AG04450 (cell line): Measurements from ENCODE around the gene SMIM10L1. TPM values are rescaled to one million over a fixed set of nuclear protein-coding genes. Genes with fewer than 3 reads are reported as not detected.

Experiments used
- CTCF ChIA-PET: fragments of 300-600, 350-600 bp; formaldehyde crosslinking; extraction: SDS; loops from one replicate; lab custom pipeline; 2022; ENCODE audit warnings: antibody characterized with exemption, inconsistent platforms; lab: Charles Lee
- POLR2A ChIA-PET: fragments of 350-600 bp; formaldehyde crosslinking; extraction: SDS; loops from one replicate; lab custom pipeline; 2021; ENCODE audit warnings: antibody characterized with exemption, inconsistent platforms; lab: Yijun Ruan, JAX
- DNase-seq: peaks from one replicate; pipeline ENCODE4 v3.0.0-alpha.2; 2011; ENCODE audit warnings: low read depth, low spot score
- H3K27ac ChIP-seq: one replicate; pipeline ENCODE4 v1.5.1; 2012; ENCODE audit warnings: low read depth, low read length, control low read depth
- H3K27me3 ChIP-seq: one replicate; pipeline ENCODE4 v1.6.0; 2012; ENCODE audit warnings: low read length; ENCODE audit not compliant: control insufficient read depth, insufficient read depth
- H3K4me3 ChIP-seq: 2 replicates; pipeline ENCODE4 v1.5.1; 2011; ENCODE audit warnings: mild to moderate bottlenecking, low read depth, low read length, control low read depth
- H3K9me3 ChIP-seq: 2 replicates; pipeline ENCODE4 v1.5.1; 2012; ENCODE audit warnings: low read length; ENCODE audit not compliant: control insufficient read depth, insufficient read depth
- polyA plus RNA-seq: library from polyadenylated mRNA; depleted of rRNA; stranded (reverse); fragments of >200 nt; gene quantifications from 2 replicates; pipeline ENCODE4 v1.2.3, GENCODE V29; 2011
- TF ChIP-seq, protein P1 (sequence below): IDR thresholded peaks from 2 replicates; pipeline ENCODE4 v1.5.1; 2011; ENCODE audit warnings: low read depth, low read length, control low read depth, inconsistent platforms

SMIM10L1 gene
- polyA plus RNA-seq, 1 experiment = 6.4 TPM

DNA sequence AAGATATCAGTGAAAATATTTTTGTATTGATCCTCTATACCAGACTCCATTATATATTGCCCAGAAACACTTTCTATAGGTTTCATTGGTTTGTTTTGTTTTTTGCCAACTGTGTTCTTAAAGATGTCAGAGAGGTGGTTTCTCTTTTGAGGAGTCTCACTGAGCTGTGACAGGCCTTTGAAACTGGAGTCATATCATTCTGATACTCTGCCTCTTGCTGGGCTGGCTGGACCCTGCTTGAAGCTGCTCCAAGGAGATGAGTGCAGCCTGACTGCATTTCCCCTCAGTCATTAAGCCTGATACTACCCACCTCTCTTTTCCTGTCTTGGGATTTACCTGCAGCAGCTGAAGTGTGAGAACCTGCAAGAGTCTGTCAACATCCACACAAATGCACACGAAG, 20.2 kb upstream of the SMIM10L1 start:
- Histone ChIP-seq H3K9me3 (peaks cover 3% of the 10 kb centered on the region; the same call in 1 of the 2 replicates), H3K27ac (no peak overlapping the region), H3K27me3 (no peaks in the 10 kb centered on the region), H3K4me3 (no peak overlapping the region)
- ChIA-PET POLR2A (no interaction called here), CTCF (no interaction called here)
- no peak for DNase-seq
- TF ChIP-seq, protein P1, sequence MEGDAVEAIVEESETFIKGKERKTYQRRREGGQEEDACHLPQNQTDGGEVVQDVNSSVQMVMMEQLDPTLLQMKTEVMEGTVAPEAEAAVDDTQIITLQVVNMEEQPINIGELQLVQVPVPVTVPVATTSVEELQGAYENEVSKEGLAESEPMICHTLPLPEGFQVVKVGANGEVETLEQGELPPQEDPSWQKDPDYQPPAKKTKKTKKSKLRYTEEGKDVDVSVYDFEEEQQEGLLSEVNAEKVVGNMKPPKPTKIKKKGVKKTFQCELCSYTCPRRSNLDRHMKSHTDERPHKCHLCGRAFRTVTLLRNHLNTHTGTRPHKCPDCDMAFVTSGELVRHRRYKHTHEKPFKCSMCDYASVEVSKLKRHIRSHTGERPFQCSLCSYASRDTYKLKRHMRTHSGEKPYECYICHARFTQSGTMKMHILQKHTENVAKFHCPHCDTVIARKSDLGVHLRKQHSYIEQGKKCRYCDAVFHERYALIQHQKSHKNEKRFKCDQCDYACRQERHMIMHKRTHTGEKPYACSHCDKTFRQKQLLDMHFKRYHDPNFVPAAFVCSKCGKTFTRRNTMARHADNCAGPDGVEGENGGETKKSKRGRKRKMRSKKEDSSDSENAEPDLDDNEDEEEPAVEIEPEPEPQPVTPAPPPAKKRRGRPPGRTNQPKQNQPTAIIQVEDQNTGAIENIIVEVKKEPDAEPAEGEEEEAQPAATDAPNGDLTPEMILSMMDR = no peak

- POLR2A ChIA-PET = no interaction called here
- CTCF ChIA-PET = no interaction called here
- Histone ChIP-seq H3K4me3 (no peak overlapping the region), H3K27ac (no peak overlapping the region), H3K9me3 (peaks cover 3% of the 10 kb centered on the region; the same call in 1 of the 2 replicates), H3K27me3 (no peaks in the 10 kb centered on the region)
- DNase-seq = no peak
- TF ChIP-seq, protein P1 = no peak
These were observed 18.3 kb upstream of the SMIM10L1 start for GRCh38 chr12:11152725-11153124.

DNA sequence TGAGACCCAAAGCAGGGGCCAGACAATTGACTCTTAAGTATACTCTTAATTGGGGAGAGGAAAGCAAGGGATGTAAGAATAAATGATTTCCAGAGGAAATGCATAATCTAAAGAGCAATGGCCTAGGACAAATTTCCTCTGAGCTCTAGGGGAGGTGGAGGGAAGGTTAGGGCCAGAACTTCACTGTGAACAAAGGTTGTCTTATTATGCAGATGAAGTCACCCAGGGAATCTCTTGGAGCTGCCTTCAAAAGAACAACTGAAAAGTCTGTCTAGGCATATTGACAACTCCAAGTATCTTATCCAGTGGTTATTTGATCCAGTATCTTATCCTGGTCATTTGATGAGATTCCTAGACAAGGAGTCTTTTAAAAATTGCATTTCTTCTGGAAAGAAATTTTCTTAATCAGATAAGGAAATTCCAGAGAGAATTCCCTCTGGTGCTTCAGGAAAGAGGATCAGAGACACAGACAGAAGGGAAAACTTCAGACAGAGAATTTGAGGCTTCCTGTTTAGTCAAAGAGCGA, 16.5 kb upstream of the SMIM10L1 start:
- no peak for DNase-seq
- no peak overlapping the region for H3K27ac ChIP-seq
- TF ChIP-seq, protein P1 = no peak
- H3K27me3 ChIP-seq = no peaks in the 10 kb centered on the region
- ChIA-PET CTCF (no interaction called here), POLR2A (no interaction called here)
- H3K9me3 ChIP-seq = peaks cover 3% of the 10 kb centered on the region; the same call in 1 of the 2 replicates
- no peak overlapping the region for H3K4me3 ChIP-seq

DNA sequence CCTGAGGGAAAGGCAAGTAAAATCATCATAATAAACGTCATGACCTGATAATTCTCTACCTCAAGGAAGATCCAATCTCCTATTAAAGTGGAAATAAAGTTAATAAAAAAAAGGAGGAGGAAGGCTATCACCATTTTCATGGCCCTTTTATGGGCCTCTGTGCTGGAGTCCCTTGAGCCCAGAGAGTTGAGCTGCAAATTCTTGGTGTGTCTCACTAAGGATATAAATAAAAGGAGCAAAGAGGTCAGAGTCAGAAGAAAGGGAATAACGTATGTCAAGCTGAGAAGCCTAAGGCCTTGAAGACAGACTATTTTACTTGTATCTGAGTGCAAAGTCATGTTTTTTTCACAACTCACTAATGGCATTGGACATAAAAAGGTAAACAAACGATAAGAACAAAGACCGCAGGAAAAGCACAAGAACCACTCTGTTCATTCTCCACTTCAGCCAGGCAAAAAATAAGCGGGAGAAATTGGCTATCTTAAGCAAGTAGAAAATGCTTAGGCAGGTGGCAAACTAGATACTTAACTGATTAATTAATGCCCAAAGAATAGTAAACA, 12.0 kb upstream of the SMIM10L1 start:
- no peak for DNase-seq
- ChIA-PET CTCF (no interaction called here), POLR2A (interaction anchor here (0.6 kb wide), 1 partner anchor 13 kb away, joined by 3 read pairs; no protein-coding TSS in a partner anchor)
- Histone ChIP-seq H3K27ac (no peak overlapping the region), H3K9me3 (no peaks in the 10 kb centered on the region), H3K27me3 (no peaks in the 10 kb centered on the region), H3K4me3 (no peak overlapping the region)
- TF ChIP-seq, protein P1 = no peak

DNA sequence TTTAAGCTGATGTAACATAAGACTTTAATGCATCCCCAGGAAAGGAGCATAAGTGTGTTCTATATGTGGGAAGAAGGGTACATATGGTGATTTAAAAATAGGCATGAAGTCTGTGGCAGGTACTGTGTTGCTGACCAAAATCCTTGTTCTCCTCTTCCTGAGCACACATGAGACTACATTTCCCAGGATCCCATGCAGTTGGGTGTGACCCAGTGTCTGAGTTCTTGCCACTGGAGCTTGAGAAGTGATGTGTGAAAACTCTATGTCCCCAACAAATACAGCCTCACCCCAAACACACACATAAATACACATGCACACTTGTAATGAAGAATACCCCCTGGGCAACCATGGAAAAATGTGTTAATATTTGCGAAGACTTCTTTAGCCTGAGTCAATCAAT, 8.5 kb upstream of the SMIM10L1 start:
- H3K27ac ChIP-seq = no peak overlapping the region
- DNase-seq = no peak
- POLR2A ChIA-PET = interaction anchor here (0.9 kb wide), 1 partner anchor 9 kb away, joined by 7 read pairs; the partner anchor contains the start of gene SMIM10L1
- TF ChIP-seq, protein P1 = no peak
- H3K9me3 ChIP-seq = no peaks in the 10 kb centered on the region
- H3K27me3 ChIP-seq = no peaks in the 10 kb centered on the region
- H3K4me3 ChIP-seq = no peak overlapping the region
- CTCF ChIA-PET = interaction anchor here (1.1 kb wide), 1 partner anchor 345 kb away, joined by 3 read pairs; no protein-coding TSS in a partner anchor
